ENCODE data around the gene ZFYVE27. TPM values are rescaled to one million over a fixed set of nuclear protein-coding genes. Genes with fewer than 3 reads are reported as not detected.

The ZFYVE27 gene
- total RNA-seq, 1 donor from 2014 or later: 28.0 TPM

DNA sequence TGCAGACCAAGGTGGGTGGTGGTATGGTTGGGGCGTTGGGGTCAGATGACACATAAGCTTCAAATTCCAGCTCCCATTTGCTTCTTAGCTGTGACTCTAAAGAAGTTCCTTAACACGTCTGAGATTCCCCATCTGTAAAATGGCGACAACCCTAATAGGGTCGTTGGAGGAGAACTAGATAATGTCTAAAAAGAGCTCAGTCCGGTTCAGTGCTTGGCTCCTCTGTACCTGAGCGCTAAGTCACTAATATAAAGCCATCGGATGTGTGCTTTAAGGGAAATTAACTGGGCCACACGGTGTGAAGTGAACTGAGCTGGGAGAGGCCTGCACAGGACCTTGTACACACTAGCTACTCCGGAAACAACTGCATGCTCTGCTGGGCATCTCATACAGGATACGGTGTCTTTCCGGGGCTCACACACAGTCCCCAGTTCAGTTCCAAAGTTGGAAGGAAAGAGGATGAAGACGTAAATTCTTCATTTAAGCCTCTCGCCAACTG, 476 bp upstream of the ZFYVE27 start:
- TF ChIP-seq, protein P1, sequence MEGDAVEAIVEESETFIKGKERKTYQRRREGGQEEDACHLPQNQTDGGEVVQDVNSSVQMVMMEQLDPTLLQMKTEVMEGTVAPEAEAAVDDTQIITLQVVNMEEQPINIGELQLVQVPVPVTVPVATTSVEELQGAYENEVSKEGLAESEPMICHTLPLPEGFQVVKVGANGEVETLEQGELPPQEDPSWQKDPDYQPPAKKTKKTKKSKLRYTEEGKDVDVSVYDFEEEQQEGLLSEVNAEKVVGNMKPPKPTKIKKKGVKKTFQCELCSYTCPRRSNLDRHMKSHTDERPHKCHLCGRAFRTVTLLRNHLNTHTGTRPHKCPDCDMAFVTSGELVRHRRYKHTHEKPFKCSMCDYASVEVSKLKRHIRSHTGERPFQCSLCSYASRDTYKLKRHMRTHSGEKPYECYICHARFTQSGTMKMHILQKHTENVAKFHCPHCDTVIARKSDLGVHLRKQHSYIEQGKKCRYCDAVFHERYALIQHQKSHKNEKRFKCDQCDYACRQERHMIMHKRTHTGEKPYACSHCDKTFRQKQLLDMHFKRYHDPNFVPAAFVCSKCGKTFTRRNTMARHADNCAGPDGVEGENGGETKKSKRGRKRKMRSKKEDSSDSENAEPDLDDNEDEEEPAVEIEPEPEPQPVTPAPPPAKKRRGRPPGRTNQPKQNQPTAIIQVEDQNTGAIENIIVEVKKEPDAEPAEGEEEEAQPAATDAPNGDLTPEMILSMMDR (IDR thresholded peaks at IDR 0.05): no peak
- TF ChIP-seq POLR2A (IDR thresholded peaks at IDR 0.05) (no peak), POLR2AphosphoS5 (IDR thresholded peaks at IDR 0.05; ENCODE audit: insufficient read depth in 1 of 2, low read depth in 1 of 2) (no peak)
- Histone ChIP-seq H3K4me3 (peak overlapping the region; percentile 73 to 77), H3K9me3 (no peaks in the 10 kb centered on the region), H3K4me1 (peaks cover 31% of the 10 kb centered on the region), H3K27me3 (no peaks in the 10 kb centered on the region), H3K27ac (peak overlapping the region; percentile 84), H3K36me3 (peaks cover 0 to 7% of the 10 kb centered on the region in 2 donors)
- intact Hi-C loops (cut with DNase I): loop anchor here (10.0 kb wide), 1 partner anchor 62 kb away; no protein-coding TSS in a partner anchor
- DNase-seq (ENCODE audit: extremely low spot score in 2 of 2): no peak

DNA sequence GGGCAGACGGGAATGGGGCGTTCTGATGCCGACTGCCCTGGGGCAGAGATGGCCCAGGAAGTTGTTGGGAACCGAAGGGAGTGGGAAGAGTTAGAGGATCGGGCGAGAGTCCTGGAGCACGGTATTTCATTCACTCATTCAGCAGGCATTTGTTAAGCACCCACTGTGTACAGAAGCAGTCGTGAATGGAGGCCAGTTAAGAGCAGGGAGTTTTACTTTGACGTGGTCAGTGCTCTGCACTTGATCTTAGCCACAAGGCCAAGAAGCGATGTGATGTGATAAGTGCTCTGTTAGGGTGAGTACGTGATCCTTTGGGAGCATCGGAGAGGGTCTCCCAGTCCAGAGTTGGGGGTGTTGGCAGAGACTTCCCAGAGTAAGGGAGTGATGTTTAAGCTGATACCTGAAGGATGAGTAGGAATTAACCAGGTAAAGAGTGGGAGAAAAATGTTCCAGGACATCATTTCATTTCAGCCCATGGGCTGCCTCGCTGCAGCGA, 890 bp downstream of the ZFYVE27 start:
- Histone ChIP-seq H3K36me3 (peaks cover 0 to 7% of the 10 kb centered on the region in 2 donors), H3K4me3 (peak overlapping the region; percentile 73 to 77), H3K4me1 (peaks cover 32% of the 10 kb centered on the region), H3K9me3 (no peaks in the 10 kb centered on the region), H3K27me3 (no peaks in the 10 kb centered on the region), H3K27ac (peak overlapping the region; percentile 84)
- intact Hi-C loops (cut with DNase I): loop anchor here (10.0 kb wide), 1 partner anchor 63 kb away; no protein-coding TSS in a partner anchor
- DNase-seq (ENCODE audit: extremely low spot score in 2 of 2): no peak
- TF ChIP-seq POLR2AphosphoS5 (IDR thresholded peaks at IDR 0.05; ENCODE audit: insufficient read depth in 1 of 2, low read depth in 1 of 2) (no peak), POLR2A (IDR thresholded peaks at IDR 0.05) (no peak)
- TF ChIP-seq, protein P1 (IDR thresholded peaks at IDR 0.05): no peak

DNA sequence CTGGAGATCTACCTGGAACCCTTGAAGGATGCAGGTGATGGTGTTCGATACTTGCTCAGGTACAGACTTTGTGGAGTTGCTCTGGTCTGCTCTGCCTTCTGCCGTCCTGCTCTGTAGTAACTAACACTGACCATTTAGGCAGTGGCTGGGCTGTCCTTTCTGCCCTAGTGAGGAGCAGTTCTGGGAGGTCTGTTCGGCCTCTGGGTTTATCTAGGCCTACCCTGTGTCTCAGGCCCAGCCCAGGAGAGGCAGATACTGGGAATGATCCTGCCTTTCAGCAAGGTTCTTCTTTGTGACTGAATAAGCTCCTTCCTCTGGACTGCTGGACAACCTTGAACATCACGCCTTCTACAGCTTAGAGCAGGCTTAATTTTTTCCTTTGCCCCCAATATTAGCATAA, 1.7 kb downstream of the ZFYVE27 start:
- H3K4me1 ChIP-seq: peaks cover 37% of the 10 kb centered on the region
- intact Hi-C loops (cut with DNase I): loop anchor here (10.0 kb wide), 1 partner anchor 64 kb away; no protein-coding TSS in a partner anchor
- no peak for DNase-seq (ENCODE audit: extremely low spot score in 2 of 2)
- no peak overlapping the region for H3K4me3 ChIP-seq
- H3K27ac ChIP-seq: no peak overlapping the region
- H3K27me3 ChIP-seq: no peaks in the 10 kb centered on the region
- peaks cover 0 to 11% of the 10 kb centered on the region in 2 donors for H3K36me3 ChIP-seq
- TF ChIP-seq POLR2A (IDR thresholded peaks at IDR 0.05) (no peak), POLR2AphosphoS5 (IDR thresholded peaks at IDR 0.05; ENCODE audit: insufficient read depth in 1 of 2, low read depth in 1 of 2) (no peak)
- TF ChIP-seq, protein P1 (IDR thresholded peaks at IDR 0.05): no peak
- no peaks in the 10 kb centered on the region for H3K9me3 ChIP-seq

DNA sequence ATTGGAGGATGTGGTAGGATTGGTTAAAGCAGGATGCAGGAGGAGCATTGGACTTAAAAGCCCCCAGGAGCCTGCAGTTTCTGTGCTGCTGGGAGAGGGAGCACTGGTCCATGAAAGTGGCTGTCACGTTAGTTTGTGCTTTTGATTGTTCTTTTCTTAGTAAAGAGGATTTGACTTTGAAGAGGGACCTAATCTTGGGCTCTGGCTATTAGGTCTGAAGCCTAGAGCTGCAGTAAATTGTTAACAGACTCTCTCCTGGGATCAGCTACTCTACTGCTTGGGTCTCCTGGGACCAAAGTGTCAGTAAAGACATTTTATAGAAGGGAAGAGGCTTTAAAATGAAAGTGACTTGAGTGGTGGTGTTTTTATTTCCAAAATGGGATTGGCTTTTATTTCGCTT, 3.7 kb downstream of the ZFYVE27 start:
- DNase-seq (ENCODE audit: extremely low spot score in 2 of 2): no peak
- TF ChIP-seq POLR2AphosphoS5 (IDR thresholded peaks at IDR 0.05; ENCODE audit: insufficient read depth in 1 of 2, low read depth in 1 of 2) (no peak), POLR2A (IDR thresholded peaks at IDR 0.05) (no peak)
- TF ChIP-seq, protein P1 (IDR thresholded peaks at IDR 0.05): no peak
- Histone ChIP-seq H3K27ac (no peak overlapping the region), H3K4me1 (peaks cover 37% of the 10 kb centered on the region), H3K4me3 (no peak overlapping the region), H3K27me3 (no peaks in the 10 kb centered on the region), H3K9me3 (no peaks in the 10 kb centered on the region), H3K36me3 (peaks cover 0 to 31% of the 10 kb centered on the region in 2 donors)
- intact Hi-C loops (cut with DNase I): no loop called here
